IMR-90 (cell line): ENCODE data around the gene SCFD2. TPM values are rescaled to one million over a fixed set of nuclear protein-coding genes. Genes with fewer than 3 reads are reported as not detected.

ENCODE experiments used
- ATAC-seq: fragments of 200-7000 bp; cut with Tn5 transposase; 2 replicates; pipeline ENCODE4 v1.9.1; 2020; ENCODE audit warnings: low read depth, mild to moderate bottlenecking, moderate library complexity
- BruUV-seq: library from RNA; stranded (reverse); fragments of 400-500 nt; replicated peaks from 2 replicates; lab custom pipeline; 2021; lab: Mats Ljungman, UMichigan
- CTCF ChIA-PET: fragments of 300-600 bp; formaldehyde crosslinking; extraction: SDS; loops from one replicate; lab custom pipeline; 2021; ENCODE audit warnings: antibody characterized with exemption; lab: Yijun Ruan, JAX
- POLR2A ChIA-PET: fragments of 300-600 bp; sonication (Branson Sonifier 250); formaldehyde crosslinking; loops from one replicate; lab custom pipeline; 2022; ENCODE audit warnings: antibody characterized with exemption; ENCODE audit not compliant: unreplicated experiment; lab: Charles Lee
- DNase-seq: peaks from one replicate; pipeline ENCODE4 v3.0.0; 2013
- H2AFZ ChIP-seq: replicated peaks from 2 replicates; pipeline ENCODE3; 2013; ENCODE audit warnings: low read length, mild to moderate bottlenecking; ENCODE audit not compliant: poor library complexity
- H2AK5ac ChIP-seq: 2 replicates; pipeline ENCODE4 v1.6.1; 2013; ENCODE audit warnings: low read depth, low read length, inconsistent platforms
- H2AK9ac ChIP-seq: replicated peaks from 2 replicates; pipeline ENCODE3; 2013; ENCODE audit warnings: mild to moderate bottlenecking, low read depth, low read length, moderate library complexity; ENCODE audit not compliant: poor library complexity
- H2BK120ac ChIP-seq: 2 replicates; pipeline ENCODE4 v1.6.1; 2013; ENCODE audit warnings: low read depth, low read length, inconsistent platforms
- H2BK15ac ChIP-seq: 3 replicates; pipeline ENCODE4 v1.6.1; 2013; ENCODE audit warnings: low read depth, low read length, inconsistent platforms
- H2BK20ac ChIP-seq: 2 replicates; pipeline ENCODE4 v1.6.1; 2013; ENCODE audit warnings: low read depth, mild to moderate bottlenecking, inconsistent platforms, low read length, moderate library complexity
- H2BK5ac ChIP-seq: 2 replicates; pipeline ENCODE4 v1.6.1; 2013; ENCODE audit warnings: mild to moderate bottlenecking, low read depth, low read length, inconsistent platforms; ENCODE audit not compliant: poor library complexity, severe bottlenecking
- H3K14ac ChIP-seq: replicated peaks from 2 replicates; pipeline ENCODE4 v1.6.1; 2013; ENCODE audit warnings: low read depth, low read length, inconsistent platforms
- H3K18ac ChIP-seq: 2 replicates; pipeline ENCODE4 v1.6.1; 2013; ENCODE audit warnings: low read depth, low read length, control low read depth
- H3K23ac ChIP-seq: 2 replicates; pipeline ENCODE4 v1.6.1; 2013; ENCODE audit warnings: low read depth, low read length, inconsistent platforms
- H3K27ac ChIP-seq: 2 replicates; pipeline ENCODE4 v1.5.1; 2013; ENCODE audit warnings: mild to moderate bottlenecking, control low read depth, low read length; ENCODE audit not compliant: insufficient read depth
- H3K27me3 ChIP-seq: 2 replicates; pipeline ENCODE4 v1.6.1; 2013; ENCODE audit warnings: low read length; ENCODE audit not compliant: control insufficient read depth, insufficient read depth
- H3K36me3 ChIP-seq: 2 replicates; pipeline ENCODE4 v1.6.1; 2013; ENCODE audit warnings: low read length, mixed read lengths; ENCODE audit not compliant: control insufficient read depth, insufficient read depth
- H3K4ac ChIP-seq: 2 replicates; pipeline ENCODE4 v1.6.1; 2013; ENCODE audit warnings: low read depth, low read length, inconsistent platforms
- H3K4me1 ChIP-seq: 2 replicates; pipeline ENCODE4 v1.6.1; 2013; ENCODE audit warnings: low read length, mixed read lengths; ENCODE audit not compliant: control insufficient read depth, insufficient read depth
- H3K4me2 ChIP-seq: 2 replicates; pipeline ENCODE4 v1.6.1; 2013; ENCODE audit warnings: low read depth, mild to moderate bottlenecking, control low read depth, low read length, moderate library complexity
- H3K4me3 ChIP-seq: 2 replicates; pipeline ENCODE4 v1.5.1; 2013; ENCODE audit warnings: low read depth, mild to moderate bottlenecking, control low read depth, low read length, moderate library complexity; ENCODE audit not compliant: insufficient read depth
- H3K56ac ChIP-seq: 2 replicates; pipeline ENCODE4 v1.6.1; 2013; ENCODE audit warnings: low read length, inconsistent platforms; ENCODE audit not compliant: insufficient read depth; ENCODE audit errors: extremely low read depth
- H3K79me1 ChIP-seq, 2 experiments: 2 replicates each; pipeline ENCODE4 v1.6.1; 2013; ENCODE audit warnings: low read length in 2 of 2, inconsistent platforms in 1 of 2, low read depth in 1 of 2
- H3K9ac ChIP-seq: 2 replicates; pipeline ENCODE4 v1.6.1; 2013; ENCODE audit warnings: low read depth, low read length, control low read depth
- H3K9me1 ChIP-seq: 2 replicates; pipeline ENCODE4 v1.6.1; 2013; ENCODE audit warnings: low read length, inconsistent platforms; ENCODE audit not compliant: insufficient read depth
- H3K9me3 ChIP-seq: 2 replicates; pipeline ENCODE4 v1.6.1; 2013; ENCODE audit warnings: low read length; ENCODE audit not compliant: control insufficient read depth, insufficient read depth
- H4K20me1 ChIP-seq: 2 replicates; pipeline ENCODE4 v1.6.1; 2013; ENCODE audit warnings: low read length, inconsistent platforms; ENCODE audit not compliant: insufficient read depth
- H4K5ac ChIP-seq: 2 replicates; pipeline ENCODE4 v1.6.1; 2013; ENCODE audit warnings: mild to moderate bottlenecking, low read depth, low read length, control low read depth
- H4K8ac ChIP-seq, 2 experiments: 2 replicates each; pipeline ENCODE4 v1.6.1; 2013; ENCODE audit warnings: low read depth in 2 of 2, low read length in 2 of 2, control low read depth in 1 of 2, inconsistent platforms in 1 of 2
- H4K91ac ChIP-seq: 2 replicates; pipeline ENCODE4 v1.6.1; 2013; ENCODE audit warnings: low read depth, low read length, inconsistent platforms; ENCODE audit not compliant: insufficient read depth
- BHLHE40 ChIP-seq: fragments of 150-350 bp; IDR thresholded peaks from 2 replicates; pipeline ENCODE4 v1.6.1; 2016; ENCODE audit warnings: mild to moderate bottlenecking, low read depth, low read length
- CEBPB ChIP-seq: IDR thresholded peaks from 2 replicates; pipeline ENCODE4 v1.6.1; 2012; ENCODE audit warnings: low read depth, low read length, improper control_type of control experiment
- CHD1 ChIP-seq: IDR thresholded peaks from 2 replicates; pipeline ENCODE4 v1.6.1; 2012; ENCODE audit warnings: low read depth, low read length, improper control_type of control experiment
- FOS ChIP-seq: fragments of 150-350 bp; IDR thresholded peaks from 2 replicates; pipeline ENCODE4 v1.6.1; 2016; ENCODE audit warnings: low read depth, low read length
- MAFK ChIP-seq: IDR thresholded peaks from 2 replicates; pipeline ENCODE4 v1.6.1; 2012; ENCODE audit warnings: low read depth, low read length, improper control_type of control experiment
- MAZ ChIP-seq: IDR thresholded peaks from 2 replicates; pipeline ENCODE4 v1.6.1; 2012; ENCODE audit warnings: low read depth, mild to moderate bottlenecking, low read length, improper control_type of control experiment, moderate library complexity, borderline replicate concordance
- MXI1 ChIP-seq: IDR thresholded peaks from 2 replicates; pipeline ENCODE4 v1.6.1; 2012; ENCODE audit warnings: low read depth, mild to moderate bottlenecking, low read length, moderate library complexity, borderline replicate concordance
- NFE2L2 ChIP-seq: fragments of 150-350 bp; IDR thresholded peaks from 2 replicates; pipeline ENCODE4 v1.6.1; 2016; ENCODE audit warnings: low read depth, mild to moderate bottlenecking, low read length
- POLR2A ChIP-seq: IDR thresholded peaks from 2 replicates; pipeline ENCODE4 v1.6.1; 2012; ENCODE audit warnings: mild to moderate bottlenecking, low read depth, low read length
- RAD21 ChIP-seq: IDR thresholded peaks from 2 replicates; pipeline ENCODE4 v1.6.1; 2012; ENCODE audit warnings: low read length, improper control_type of control experiment
- RCOR1 ChIP-seq: IDR thresholded peaks from 2 replicates; pipeline ENCODE4 v1.6.1; 2012; ENCODE audit warnings: mild to moderate bottlenecking, low read length, improper control_type of control experiment; ENCODE audit not compliant: insufficient replicate concordance
- RFX5 ChIP-seq: IDR thresholded peaks from 2 replicates; pipeline ENCODE4 v1.8.0; 2012; ENCODE audit warnings: low read depth, mild to moderate bottlenecking, low read length, moderate library complexity
- SMC3 ChIP-seq: fragments of 150-350 bp; IDR thresholded peaks from 2 replicates; pipeline ENCODE4 v1.6.1; 2016; ENCODE audit warnings: low read depth, mild to moderate bottlenecking, antibody characterized with exemption, low read length, moderate library complexity
- WGBS, 2 experiments: methylation state at CpG; one replicate each; pipeline versions ENCODE4 v1.1.5 to v1.1.7; 2013; ENCODE audit warnings: missing lambda C conversion rate in 2 of 2; ENCODE audit not compliant: insufficient read length in 1 of 2; ENCODE audit errors: extremely low coverage in 2 of 2; 5-methylcytosine and 5-hydroxymethylcytosine counted together
- dilution Hi-C: fragments of 300-500 bp; cut with HindIII; formaldehyde crosslinking; loops from one replicate; pipeline ENCODE4 v1.14.3; 2018; ENCODE audit warnings: low sequenced_read_pairs; ENCODE audit not compliant: unreplicated experiment
- in situ Hi-C: fragments of 300-500 bp; cut with MboI; formaldehyde crosslinking; loops from 3 replicates; pipeline ENCODE4 v1.14.3; 2019; ENCODE audit warnings: low sequenced_read_pairs, inconsistent platforms, mixed read lengths
- intact Hi-C: fragments of 100-400 bp; cut with micrococcal nuclease; formaldehyde crosslinking; loops from 2 replicates; pipeline ENCODE4 v1.10.0; 2022
- polyA plus RNA-seq, 3 experiments: library from polyadenylated mRNA; depleted of rRNA; stranded (reverse); fragments of >200 nt; gene quantifications; 2 replicates each; pipeline ENCODE4 v1.2.3, GENCODE V29; 2012; ENCODE audit warnings: low replicate concordance in 1 of 3
- total RNA-seq: library from RNA; depleted of rRNA; stranded (reverse); fragments of >200 nt; gene quantifications from 2 replicates; pipeline ENCODE4 v1.2.3, GENCODE V29; 2012
- TF ChIP-seq, protein P1 (sequence below): fragments of 150-350 bp; IDR thresholded peaks from 2 replicates; pipeline ENCODE4 v1.6.1; 2016; ENCODE audit warnings: low read depth, mild to moderate bottlenecking, low read length, moderate library complexity, borderline replicate concordance
- TF ChIP-seq, protein P2 (sequence below): fragments of 150-350 bp; IDR thresholded peaks from 2 replicates; pipeline ENCODE4 v1.6.1; 2017; ENCODE audit warnings: mild to moderate bottlenecking, antibody characterized with exemption, low read length, low read depth
- TF ChIP-seq, protein P3 (sequence below): conservative IDR thresholded peaks from 2 replicates; pipeline ENCODE4 v1.5.1; 2012; ENCODE audit warnings: mild to moderate bottlenecking, low read depth, low read length, improper control_type of control experiment

Gene SCFD2
- total and polyA plus RNA-seq, 2 of the 4 experiments (the other 2 are of a cell fraction): 18.9 to 62.4 TPM

DNA sequence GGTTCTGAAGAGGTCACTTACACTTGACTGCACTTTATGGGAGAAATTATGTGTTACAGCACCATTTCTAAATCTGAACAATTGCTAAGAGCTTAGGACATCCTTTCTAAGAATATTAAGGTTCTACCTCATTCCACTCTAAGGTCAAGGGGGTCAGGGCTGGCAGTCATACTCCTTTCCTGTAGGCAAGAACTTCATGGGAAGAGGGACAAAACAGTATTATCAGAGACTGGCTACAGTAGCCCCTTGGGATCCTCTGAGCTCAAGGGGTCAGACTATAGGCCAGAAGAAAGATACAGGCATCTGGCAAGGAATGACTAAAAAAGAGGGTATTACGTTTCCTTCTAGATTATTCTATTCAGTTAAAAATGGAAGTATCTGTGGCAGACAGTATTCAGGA is 388.6 kb downstream of the SCFD2 start:
- no peaks in the 10 kb centered on the region for H3K79me1 ChIP-seq
- H2AK9ac ChIP-seq: no peak overlapping the region
- intact Hi-C loops: no loop called here
- H3K9ac ChIP-seq: no peak overlapping the region
- no peak overlapping the region for H4K8ac ChIP-seq
- BruUV-seq: no TSS peak
- no peaks in the 10 kb centered on the region for H3K9me3 ChIP-seq
- H2AFZ ChIP-seq: no peak overlapping the region
- H2BK5ac ChIP-seq: no peak overlapping the region
- ATAC-seq (no peak), DNase-seq (no peak)
- POLR2A ChIA-PET: no interaction called here
- H4K5ac ChIP-seq: no peak overlapping the region
- H3K23ac ChIP-seq: no peak overlapping the region
- WGBS, 2 experiments: no CpG with 5 or more reads among the region's 1 CpG
- H3K27ac ChIP-seq: no peak overlapping the region
- no peak overlapping the region for H2BK15ac ChIP-seq
- no peaks in the 10 kb centered on the region; the same call in 1 of the 2 replicates for H3K9me1 ChIP-seq
- no peak overlapping the region for H2BK20ac ChIP-seq
- no peak overlapping the region for H2BK120ac ChIP-seq
- no peak for TF ChIP-seq MAZ
- no peak for TF ChIP-seq RCOR1
- TF ChIP-seq RFX5: no peak
- TF ChIP-seq CHD1: no peak
- TF ChIP-seq, protein P1, sequence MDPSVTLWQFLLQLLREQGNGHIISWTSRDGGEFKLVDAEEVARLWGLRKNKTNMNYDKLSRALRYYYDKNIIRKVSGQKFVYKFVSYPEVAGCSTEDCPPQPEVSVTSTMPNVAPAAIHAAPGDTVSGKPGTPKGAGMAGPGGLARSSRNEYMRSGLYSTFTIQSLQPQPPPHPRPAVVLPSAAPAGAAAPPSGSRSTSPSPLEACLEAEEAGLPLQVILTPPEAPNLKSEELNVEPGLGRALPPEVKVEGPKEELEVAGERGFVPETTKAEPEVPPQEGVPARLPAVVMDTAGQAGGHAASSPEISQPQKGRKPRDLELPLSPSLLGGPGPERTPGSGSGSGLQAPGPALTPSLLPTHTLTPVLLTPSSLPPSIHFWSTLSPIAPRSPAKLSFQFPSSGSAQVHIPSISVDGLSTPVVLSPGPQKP: no peak
- no peak for TF ChIP-seq FOS
- TF ChIP-seq NFE2L2: no peak
- TF ChIP-seq, protein P2, sequence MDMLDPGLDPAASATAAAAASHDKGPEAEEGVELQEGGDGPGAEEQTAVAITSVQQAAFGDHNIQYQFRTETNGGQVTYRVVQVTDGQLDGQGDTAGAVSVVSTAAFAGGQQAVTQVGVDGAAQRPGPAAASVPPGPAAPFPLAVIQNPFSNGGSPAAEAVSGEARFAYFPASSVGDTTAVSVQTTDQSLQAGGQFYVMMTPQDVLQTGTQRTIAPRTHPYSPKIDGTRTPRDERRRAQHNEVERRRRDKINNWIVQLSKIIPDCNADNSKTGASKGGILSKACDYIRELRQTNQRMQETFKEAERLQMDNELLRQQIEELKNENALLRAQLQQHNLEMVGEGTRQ: no peak
- TF ChIP-seq MXI1: no peak
- no peak for TF ChIP-seq BHLHE40
- no peak for TF ChIP-seq SMC3
- TF ChIP-seq, protein P3, sequence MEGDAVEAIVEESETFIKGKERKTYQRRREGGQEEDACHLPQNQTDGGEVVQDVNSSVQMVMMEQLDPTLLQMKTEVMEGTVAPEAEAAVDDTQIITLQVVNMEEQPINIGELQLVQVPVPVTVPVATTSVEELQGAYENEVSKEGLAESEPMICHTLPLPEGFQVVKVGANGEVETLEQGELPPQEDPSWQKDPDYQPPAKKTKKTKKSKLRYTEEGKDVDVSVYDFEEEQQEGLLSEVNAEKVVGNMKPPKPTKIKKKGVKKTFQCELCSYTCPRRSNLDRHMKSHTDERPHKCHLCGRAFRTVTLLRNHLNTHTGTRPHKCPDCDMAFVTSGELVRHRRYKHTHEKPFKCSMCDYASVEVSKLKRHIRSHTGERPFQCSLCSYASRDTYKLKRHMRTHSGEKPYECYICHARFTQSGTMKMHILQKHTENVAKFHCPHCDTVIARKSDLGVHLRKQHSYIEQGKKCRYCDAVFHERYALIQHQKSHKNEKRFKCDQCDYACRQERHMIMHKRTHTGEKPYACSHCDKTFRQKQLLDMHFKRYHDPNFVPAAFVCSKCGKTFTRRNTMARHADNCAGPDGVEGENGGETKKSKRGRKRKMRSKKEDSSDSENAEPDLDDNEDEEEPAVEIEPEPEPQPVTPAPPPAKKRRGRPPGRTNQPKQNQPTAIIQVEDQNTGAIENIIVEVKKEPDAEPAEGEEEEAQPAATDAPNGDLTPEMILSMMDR: no peak
- TF ChIP-seq CEBPB: no peak
- TF ChIP-seq RAD21: no peak
- TF ChIP-seq POLR2A: no peak
- TF ChIP-seq MAFK: no peak
- no peaks in the 10 kb centered on the region for H3K36me3 ChIP-seq
- CTCF ChIA-PET: no interaction called here
- no peaks in the 10 kb centered on the region for H4K20me1 ChIP-seq
- no peak overlapping the region for H3K4me3 ChIP-seq
- H4K91ac ChIP-seq: no peak overlapping the region
- no peak overlapping the region for H2AK5ac ChIP-seq
- no peak overlapping the region for H3K4me2 ChIP-seq
- no peaks in the 10 kb centered on the region for H3K27me3 ChIP-seq
- H3K56ac ChIP-seq: no peak overlapping the region
- H3K18ac ChIP-seq: no peak overlapping the region
- no peak overlapping the region for H3K14ac ChIP-seq
- dilution Hi-C loops: no loop called here
- H3K4ac ChIP-seq: no peak overlapping the region
- in situ Hi-C loops: no loop called here
- H3K4me1 ChIP-seq: no peaks in the 10 kb centered on the region; the same call in 1 of the 2 replicates
